GM03348 (cell line): ENCODE data around the gene PNRC2.
"Not testable (repeated sequence)": the region's sequence is repeated elsewhere in the genome, so short reads cannot be mapped to it uniquely, and the experiment has no call there.

Experiments
- DNase-seq: peaks from one replicate; pipeline ENCODE4 v3.0.0; 2012; ENCODE audit warnings: low spot score

PNRC2 gene

DNA sequence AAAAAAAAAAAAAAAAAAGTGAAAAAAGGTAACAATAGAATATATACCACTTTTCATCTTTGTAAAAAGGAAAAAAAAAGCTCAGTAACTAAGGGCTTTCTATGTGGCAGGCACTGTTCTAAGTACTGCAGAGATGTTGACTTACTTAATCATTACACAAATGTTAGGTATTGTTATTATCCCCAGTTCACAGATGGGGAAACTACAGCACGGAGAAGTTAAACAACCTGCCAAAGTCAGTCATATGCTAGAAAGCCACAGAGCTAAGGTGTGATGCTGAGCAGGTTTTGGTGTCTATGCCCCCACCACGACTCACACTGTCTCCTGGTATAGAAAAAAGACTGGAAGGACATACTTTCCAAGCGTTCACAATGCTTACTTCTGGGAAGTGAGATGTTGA is 6.6 kb upstream of the PNRC2 start:
- DNase-seq = no peak

- DNase-seq = no peak
Measured at GRCh38 chr1:23957096-23957495, 2.5 kb upstream of the PNRC2 start.

- not testable (repeated sequence) for DNase-seq
Measured at GRCh38 chr1:23958040-23958809, 1.4 kb upstream of the PNRC2 start.

DNA sequence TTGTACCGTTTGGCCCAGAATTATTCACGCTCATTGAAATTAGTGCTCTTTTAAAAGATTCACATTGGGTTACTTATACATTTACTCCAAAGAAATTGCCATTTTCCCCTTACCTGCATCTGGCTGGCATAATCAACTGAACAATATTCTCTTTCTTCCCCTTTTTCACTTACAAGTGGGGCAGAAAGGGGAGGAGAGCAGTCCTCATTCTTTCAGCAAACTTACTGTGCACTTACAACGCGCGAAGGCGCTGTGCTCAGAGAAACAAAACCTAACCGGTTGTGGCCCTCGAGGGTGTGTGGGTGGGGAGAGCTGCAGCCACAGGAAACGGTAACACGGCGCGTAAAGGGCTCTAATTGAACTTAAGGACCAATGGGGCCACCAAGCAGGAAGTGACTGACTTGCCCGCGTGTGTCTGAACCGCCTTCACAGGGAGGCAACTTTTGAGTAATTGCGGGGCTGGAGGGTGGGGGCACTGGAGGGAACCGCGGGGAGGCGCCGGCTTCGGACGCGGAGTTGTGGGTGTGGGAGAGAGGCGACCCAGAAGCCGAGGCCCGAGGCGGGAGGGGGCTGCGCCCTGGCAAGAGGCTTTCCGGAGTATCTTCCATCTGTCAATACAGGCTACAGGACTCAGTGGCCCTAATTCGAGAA is 693 bp upstream of the PNRC2 start:
- DNase-seq = peak; percentile 85

GRCh38 chr1:23960291-23961020 is 828 bp downstream of the PNRC2 start:
- peak; percentile 18 for DNase-seq

DNA sequence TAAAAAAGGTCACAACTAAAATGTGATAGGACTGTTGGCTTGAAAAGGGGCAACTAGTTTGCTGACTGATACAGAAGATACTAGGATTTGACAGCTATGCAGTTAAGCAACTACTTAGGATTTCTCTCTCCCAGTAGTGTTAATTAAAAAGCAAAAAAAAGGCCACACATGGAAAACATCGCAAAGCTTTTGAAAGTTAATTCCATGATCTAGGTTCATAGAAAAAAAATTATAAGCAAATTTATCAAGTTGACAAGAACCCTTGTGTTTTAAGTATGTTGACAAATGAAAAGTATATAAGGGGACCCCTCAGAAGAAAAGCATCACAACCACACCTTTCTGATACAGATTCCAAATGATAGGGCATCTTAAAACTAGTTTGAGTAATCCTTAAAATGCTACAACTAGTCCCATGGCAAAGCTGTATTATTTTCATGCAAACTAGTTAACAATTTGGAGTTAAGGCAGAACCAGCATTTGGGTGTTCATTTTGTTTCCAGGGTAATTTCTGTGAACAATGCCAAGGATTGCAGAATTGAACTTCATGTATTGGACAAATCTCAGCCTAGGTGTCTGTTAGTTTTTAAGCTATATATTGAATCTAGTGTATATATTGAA is 4.1 kb downstream of the PNRC2 start:
- no peak for DNase-seq

DNA sequence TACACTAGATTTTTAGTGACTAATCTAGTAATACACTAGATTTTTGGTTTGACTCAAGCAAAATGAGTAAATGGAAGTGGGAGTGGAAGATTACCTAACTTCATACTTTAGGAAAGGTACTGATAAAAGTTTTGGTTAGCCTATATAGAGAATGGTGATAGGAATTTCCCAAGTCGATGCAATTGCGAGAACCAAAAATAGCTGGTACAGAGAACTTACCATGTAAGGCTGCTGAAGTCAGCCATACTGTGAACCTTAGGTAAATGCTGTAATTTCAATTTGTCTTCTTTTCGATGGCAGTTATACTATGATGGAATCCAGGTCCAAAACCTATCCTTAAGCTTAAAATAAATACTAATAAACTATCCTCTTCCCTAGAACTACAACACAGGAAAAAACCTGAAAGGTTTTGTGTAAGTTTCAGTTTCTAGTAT is 4.6 kb downstream of the PNRC2 start:
- no peak for DNase-seq

DNA sequence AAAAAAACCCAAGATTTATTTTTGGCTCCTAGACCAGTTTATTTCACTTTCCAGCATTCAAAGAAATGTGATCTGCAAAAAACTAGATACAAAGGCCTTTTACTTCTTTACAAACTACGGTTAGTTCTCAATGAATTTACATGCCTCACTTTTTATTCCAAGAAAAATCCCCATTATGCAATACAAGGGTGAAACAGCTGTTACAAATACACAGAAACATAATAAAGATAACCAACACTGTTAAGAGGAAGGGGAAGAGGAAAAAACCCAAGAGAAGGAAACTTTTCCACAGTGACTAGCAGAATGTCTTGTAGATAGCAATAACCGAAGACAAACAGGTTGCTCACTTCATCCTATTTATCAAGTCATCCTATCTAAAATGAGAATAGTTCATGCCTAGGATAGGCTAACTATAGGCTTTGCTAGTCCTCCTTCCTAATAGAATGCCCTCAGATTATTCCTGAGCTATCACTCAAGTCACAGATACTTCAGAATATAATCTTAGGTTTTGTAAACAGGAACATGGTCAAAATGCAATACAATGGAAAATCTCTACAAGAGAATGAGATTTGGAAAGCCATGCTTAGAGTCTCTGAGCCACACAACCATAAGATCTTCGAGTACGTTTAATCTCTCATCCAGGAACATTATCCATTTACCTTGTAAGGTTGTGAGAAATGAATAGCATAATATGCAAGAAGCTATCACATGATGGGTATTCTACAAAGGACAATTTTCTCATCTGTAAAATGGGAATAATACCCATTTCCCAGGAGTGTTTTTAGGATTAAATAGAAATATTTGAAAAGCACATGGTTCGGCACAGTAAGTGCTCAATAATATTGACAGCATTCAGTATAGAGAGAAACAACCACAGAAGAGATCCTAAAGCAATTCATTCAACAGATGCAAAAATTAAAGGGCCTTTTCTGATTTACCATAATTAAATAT is 5.4 kb downstream of the PNRC2 start:
- no peak for DNase-seq

DNA sequence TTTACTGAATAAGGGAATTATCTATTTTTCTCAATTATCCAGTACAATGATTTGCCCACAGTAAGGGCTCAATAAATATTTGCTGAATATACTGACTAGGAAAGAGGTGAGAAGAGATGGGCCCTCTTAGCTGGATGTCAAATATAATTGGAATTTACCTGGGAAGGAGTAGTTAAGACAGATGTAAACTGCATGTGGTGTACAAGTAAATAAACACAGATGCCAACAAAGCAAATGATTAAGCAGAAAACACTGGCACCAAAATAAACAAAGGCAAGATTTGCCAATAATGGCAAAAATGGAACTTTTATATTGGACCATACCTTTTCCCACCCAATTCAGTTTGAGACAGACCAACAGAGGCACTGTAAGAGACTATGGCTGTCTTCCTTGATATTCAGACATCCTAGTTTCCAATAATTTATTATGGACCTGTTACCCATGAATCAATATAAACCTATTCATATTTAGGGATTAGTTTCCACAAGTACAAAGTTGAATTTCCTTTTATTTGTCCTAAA is 7.4 kb downstream of the PNRC2 start:
- no peak for DNase-seq

DNA sequence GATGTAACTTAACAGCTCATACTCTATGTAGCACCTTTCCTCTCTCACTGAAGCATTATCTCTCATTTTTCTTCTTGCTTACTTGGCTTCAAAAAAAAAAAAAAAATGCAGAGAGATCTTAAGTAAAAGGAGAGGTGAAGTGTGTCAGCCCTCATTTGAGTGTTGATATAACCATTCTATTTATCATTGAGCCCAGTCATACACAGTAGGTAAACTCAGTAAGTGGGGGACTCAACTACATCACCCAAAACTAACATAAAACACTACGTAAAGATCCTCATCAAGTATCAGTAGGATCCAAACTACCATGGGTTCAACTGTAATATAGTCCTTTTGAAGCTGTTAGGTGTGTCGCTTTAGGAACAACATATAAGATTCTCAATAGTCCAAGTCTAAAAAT is 8.2 kb downstream of the PNRC2 start:
- no peak for DNase-seq

DNA sequence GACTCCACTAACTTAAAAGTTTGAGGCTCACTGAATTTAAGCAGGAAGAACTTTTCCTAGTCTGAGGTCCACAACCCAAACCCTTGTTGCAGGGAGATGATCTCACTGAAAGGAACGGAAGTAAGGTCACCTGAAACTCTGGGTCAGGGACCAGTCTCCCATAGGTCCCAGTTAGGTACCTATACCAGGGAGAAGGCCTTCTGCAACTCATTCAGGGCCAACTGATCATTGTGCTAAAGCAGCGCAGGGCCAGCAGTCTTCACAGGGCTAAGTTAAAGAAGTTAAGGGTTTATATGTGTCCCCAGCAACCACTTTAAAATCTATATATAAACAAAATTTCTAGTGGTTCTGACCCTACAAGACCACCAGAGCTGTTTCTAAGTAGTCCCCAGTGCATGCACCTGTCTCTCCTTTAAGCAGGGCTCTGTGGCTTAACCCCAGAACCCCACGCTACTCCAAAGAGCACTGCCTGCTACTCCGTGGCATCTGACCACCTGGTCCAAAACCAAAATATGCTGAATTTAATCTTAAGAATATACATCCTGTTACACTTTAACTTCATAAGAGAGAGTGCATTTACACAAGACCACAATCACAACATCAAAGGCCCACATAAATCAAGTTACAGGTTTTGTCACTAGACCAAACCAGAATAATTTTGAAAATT is 17.7 kb downstream of the PNRC2 start:
- no peak for DNase-seq

DNA sequence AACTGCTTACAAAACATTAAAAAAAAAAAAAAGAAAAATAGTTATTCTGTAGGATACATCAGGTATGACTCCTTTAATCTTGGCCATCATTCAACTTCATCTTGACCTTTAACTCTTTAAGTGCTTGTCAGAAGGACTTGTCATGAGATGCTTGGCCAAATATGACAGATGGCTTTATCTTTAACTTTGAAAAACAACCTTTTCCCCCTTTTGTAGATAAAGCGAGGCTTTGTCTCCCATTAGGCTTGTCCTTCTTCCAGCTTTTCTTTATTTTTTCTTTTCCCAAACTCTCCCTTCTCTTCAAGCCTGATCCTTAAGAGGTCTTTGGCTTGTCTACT is 18.2 kb downstream of the PNRC2 start:
- DNase-seq = no peak

- no peak for DNase-seq
Measured at GRCh38 chr1:23978805-23979204, 19.2 kb downstream of the PNRC2 start.

GRCh38 chr1:23979387-23979880 is 19.8 kb downstream of the PNRC2 start:
- no peak for DNase-seq

DNA sequence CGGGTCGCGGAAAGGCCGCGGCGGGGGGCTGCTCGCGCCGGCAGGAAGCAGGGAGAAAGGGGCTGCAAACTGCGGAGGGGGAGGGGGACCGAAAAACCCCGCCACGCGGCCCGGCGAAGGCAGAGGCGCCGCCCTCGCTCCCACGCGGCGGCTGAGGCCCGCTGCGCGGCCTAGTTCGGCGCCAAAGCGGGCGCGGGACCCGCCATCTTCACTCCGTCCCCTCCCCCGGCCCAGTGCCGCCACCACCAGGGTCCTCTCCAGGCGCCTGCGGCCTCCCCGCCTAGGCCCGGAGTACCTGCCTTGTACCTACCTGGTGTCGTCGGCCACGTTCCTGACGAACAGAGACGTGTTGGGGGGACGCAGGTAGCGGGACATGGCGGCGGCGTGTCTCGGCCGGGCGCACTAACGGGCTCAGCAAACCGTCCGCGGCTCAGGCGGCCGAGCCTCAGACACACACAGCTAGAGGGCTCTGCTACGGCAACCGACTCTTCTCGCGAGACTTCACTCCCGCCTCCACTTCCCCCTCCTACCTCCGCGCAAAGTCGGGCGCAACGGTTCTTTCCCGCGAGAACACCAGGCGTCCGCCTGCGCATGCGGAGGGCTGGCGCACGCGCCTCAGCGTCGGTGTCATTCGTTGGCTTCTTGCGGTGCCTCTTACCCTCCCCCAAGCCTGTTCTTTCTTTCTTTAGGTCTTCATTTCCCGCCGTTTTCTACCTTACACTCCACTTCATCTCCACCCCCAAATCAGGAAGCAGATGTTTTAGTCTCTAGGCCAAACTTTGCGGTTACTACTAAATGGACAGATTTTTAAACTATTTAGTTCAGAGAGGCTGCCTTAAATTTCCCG is 20.5 kb downstream of the PNRC2 start, which contains the start of gene SRSF10:
Gene SRSF10, minus strand, starts transcription at position 447 of the 847 bp plus-strand sequence. Its CDS starts 72 bp downstream, at position 375.
- DNase-seq = peak; percentile 98

DNA sequence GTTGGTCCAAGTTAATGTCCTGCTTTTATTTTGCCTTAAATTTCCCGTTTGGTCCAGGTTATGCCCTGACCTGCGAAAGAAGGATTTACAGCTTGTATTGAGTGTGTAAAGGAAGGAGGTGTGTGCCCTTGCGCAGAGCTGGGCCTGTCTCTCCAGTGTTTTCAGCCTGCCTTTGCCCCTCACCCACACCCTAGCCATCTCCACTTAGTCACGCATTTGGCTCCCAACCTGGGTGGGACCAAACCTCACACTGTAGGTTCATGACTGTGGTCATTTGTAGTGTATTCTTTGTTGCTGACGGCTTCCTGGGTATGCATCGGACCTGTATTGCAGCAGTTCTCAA is 21.1 kb downstream of the PNRC2 start:
- peak; percentile 21 for DNase-seq

GRCh38 chr1:23984417-23985186 is 25.0 kb downstream of the PNRC2 start:
- peak; percentile 20 for DNase-seq

DNA sequence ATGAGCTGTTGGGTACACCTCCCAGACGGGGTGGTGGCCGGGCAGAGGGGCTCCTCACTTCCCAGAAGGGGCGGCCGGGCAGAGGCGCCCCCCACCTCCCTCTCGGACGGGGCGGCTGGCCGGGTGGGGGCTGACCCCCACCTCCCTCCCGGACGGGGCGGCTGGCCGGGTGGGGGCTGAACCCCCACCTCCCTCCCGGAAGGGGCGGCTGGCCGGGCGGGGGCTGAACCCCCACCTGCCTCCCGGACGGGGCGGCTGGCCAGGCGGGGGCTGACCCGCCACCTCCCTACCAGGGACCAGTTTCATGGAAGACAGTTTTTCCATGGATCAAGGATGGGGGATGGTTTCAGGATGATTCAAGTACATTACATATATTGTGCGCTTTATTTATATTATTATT is 27.4 kb downstream of the PNRC2 start:
- DNase-seq = not testable (repeated sequence)

GRCh38 chr1:23989263-23989662 is 29.6 kb downstream of the PNRC2 start:
- DNase-seq = no peak
